Neuron (in vitro differentiated cells): Measurements from ENCODE around the gene GAL.

Source experiments
- H2AFZ ChIP-seq: one replicate; pipeline ENCODE4 v1.6.1; 2013; ENCODE audit warnings: low read depth, mild to moderate bottlenecking, inconsistent platforms, low read length, moderate library complexity
- H3K27me3 ChIP-seq: one replicate; pipeline ENCODE4 v1.6.1; 2013; ENCODE audit warnings: low read length; ENCODE audit not compliant: insufficient read depth
- H3K36me3 ChIP-seq: one replicate; pipeline ENCODE4 v1.6.1; 2013; ENCODE audit warnings: low read length; ENCODE audit not compliant: insufficient read depth
- H3K4me1 ChIP-seq: one replicate; pipeline ENCODE4 v1.6.1; 2013; ENCODE audit warnings: low read length; ENCODE audit not compliant: insufficient read depth
- H3K4me3 ChIP-seq: 2 replicates; pipeline ENCODE4 v1.5.1; 2013; ENCODE audit warnings: mild to moderate bottlenecking, low read length, moderate library complexity
- H3K9me3 ChIP-seq: one replicate; pipeline ENCODE4 v1.6.1; 2013; ENCODE audit warnings: low read length

The GAL gene

DNA sequence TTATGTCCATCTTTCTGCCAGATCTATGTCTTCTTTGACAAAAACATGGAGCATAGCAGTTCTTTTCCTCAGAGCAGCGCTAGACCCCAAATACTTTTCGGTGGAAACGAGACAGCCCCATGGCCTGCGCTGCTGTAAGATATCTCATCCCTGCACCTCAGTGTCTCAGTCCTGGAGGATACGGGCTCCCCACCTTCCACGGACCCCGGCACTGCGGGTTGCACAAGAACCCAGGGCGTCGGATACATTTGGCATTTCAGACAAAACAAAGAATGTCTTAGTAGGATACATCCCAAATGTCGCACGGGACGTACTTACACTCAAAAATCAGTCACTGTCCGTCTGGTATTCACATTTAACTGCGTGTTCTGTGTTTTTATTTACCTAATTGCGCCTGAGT lies 9.9 kb upstream of the GAL start:
- H3K36me3 ChIP-seq, result no peaks in the 10 kb centered on the region
- no peak overlapping the region for H3K4me3 ChIP-seq
- H3K9me3 ChIP-seq, result peaks cover 5% of the 10 kb centered on the region
- H3K4me1 ChIP-seq, result no peaks in the 10 kb centered on the region
- no peaks in the 10 kb centered on the region for H3K27me3 ChIP-seq
- H2AFZ ChIP-seq, result no peak overlapping the region

DNA sequence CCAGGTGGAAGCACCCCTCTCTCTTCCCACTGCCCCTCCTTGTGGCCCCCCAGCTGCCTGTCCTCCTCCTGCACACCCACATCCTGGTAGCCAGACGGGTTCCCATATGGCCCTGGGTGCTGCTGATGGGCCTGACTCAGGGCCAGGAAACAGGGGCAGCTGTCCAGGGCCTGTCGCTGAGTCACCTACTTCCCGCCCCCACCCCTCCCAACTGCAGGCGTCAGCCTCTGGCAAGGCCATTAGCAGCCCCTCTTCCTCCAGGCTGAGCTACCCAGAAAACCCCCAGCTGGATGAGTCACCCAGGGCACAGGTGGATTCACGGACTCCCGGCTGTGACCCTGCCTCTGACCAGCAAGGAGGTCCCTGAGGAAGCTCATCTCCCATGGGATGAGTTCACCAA lies 6.9 kb upstream of the GAL start:
- Histone ChIP-seq H3K9me3 (peaks cover 3% of the 10 kb centered on the region), H3K4me3 (no peak overlapping the region), H3K36me3 (no peaks in the 10 kb centered on the region), H3K4me1 (no peaks in the 10 kb centered on the region), H2AFZ (no peak overlapping the region), H3K27me3 (peaks cover 8% of the 10 kb centered on the region)

GRCh38 chr11:68678031-68678441 lies 6.3 kb upstream of the GAL start:
- H3K36me3 ChIP-seq, result no peaks in the 10 kb centered on the region
- no peak overlapping the region for H2AFZ ChIP-seq
- H3K4me1 ChIP-seq, result no peaks in the 10 kb centered on the region
- H3K4me3 ChIP-seq, result no peak overlapping the region
- peaks cover 3% of the 10 kb centered on the region for H3K9me3 ChIP-seq
- peaks cover 14% of the 10 kb centered on the region for H3K27me3 ChIP-seq

GRCh38 chr11:68680541-68681231 lies 3.7 kb upstream of the GAL start:
- peaks cover 40% of the 10 kb centered on the region for H3K27me3 ChIP-seq
- no peak overlapping the region for H3K4me3 ChIP-seq

GRCh38 chr11:68682531-68682961 lies 1.8 kb upstream of the GAL start:
- H3K36me3 ChIP-seq, result no peaks in the 10 kb centered on the region
- H3K4me3 ChIP-seq, result no peak overlapping the region
- no peaks in the 10 kb centered on the region for H3K4me1 ChIP-seq
- H3K9me3 ChIP-seq, result peaks cover 3% of the 10 kb centered on the region
- H2AFZ ChIP-seq, result no peak overlapping the region
- H3K27me3 ChIP-seq, result peaks cover 59% of the 10 kb centered on the region

More at GRCh38 chr11:68680541-68681231, 3.7 kb upstream of the GAL start:
- Histone ChIP-seq H3K4me1 (no peaks in the 10 kb centered on the region), H2AFZ (no peak overlapping the region), H3K36me3 (no peaks in the 10 kb centered on the region), H3K9me3 (peaks cover 3% of the 10 kb centered on the region)

- no peak overlapping the region for H2AFZ ChIP-seq
- peaks cover 64% of the 10 kb centered on the region for H3K27me3 ChIP-seq
These were observed 1.2 kb upstream of the GAL start for GRCh38 chr11:68683121-68683520.

GRCh38 chr11:68683536-68684384 lies 584 bp upstream of the GAL start:
- H3K36me3 ChIP-seq, result no peaks in the 10 kb centered on the region
- H3K9me3 ChIP-seq, result peaks cover 3% of the 10 kb centered on the region
- H3K27me3 ChIP-seq, result peaks cover 67% of the 10 kb centered on the region

More at GRCh38 chr11:68683121-68683520, 1.2 kb upstream of the GAL start:
- no peaks in the 10 kb centered on the region for H3K36me3 ChIP-seq
- peaks cover 3% of the 10 kb centered on the region for H3K9me3 ChIP-seq
- no peak overlapping the region for H3K4me3 ChIP-seq
- no peaks in the 10 kb centered on the region for H3K4me1 ChIP-seq

DNA sequence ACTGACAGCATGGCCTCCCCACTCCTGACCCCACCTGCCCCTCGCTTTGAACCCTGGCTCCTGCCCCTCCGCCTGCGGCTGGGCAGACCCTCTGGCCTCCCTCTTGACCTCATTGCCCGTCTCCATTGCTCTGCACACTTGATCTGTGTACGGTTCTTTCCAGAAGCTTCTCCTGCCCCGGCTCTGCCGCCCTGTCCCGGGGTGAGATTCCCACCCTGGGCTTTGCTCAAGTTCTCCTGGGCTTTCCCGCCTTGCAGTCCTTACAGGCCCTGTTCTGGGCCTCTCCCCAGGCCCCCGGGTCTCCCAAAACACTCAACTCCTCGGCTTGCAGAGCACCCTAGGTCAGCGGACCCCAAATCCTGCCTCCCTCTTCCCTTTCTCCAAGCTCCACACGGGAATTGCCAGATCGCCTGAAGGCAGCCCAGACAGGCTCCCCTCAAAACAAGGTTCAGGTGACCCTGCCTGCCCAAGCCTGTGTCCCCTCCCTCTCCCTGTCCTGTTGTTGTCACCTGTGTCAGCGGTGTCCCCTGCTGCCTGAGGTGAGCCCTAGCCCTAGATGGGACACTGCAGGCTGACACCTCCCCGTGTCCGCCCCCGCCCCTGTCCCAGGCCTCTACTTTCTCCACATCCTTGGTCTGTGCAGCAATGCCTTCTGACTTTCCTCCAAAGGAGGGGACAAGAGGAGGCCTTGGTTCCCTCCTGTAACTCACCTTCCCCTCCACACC lies 1.5 kb downstream of the GAL start:
- no peak overlapping the region for H2AFZ ChIP-seq

More at GRCh38 chr11:68683536-68684384, 584 bp upstream of the GAL start:
- no peak overlapping the region for H2AFZ ChIP-seq
- no peak overlapping the region for H3K4me3 ChIP-seq
- no peaks in the 10 kb centered on the region for H3K4me1 ChIP-seq

GRCh38 chr11:68686486-68686885 lies 2.1 kb downstream of the GAL start:
- no peaks in the 10 kb centered on the region for H3K36me3 ChIP-seq
- no peak overlapping the region for H2AFZ ChIP-seq
- H3K4me1 ChIP-seq, result no peaks in the 10 kb centered on the region
- no peak overlapping the region for H3K4me3 ChIP-seq
- H3K27me3 ChIP-seq, result peaks cover 89% of the 10 kb centered on the region
- H3K9me3 ChIP-seq, result no peaks in the 10 kb centered on the region

More for the DNA sequence above, 1.5 kb downstream of the GAL start:
- no peaks in the 10 kb centered on the region for H3K36me3 ChIP-seq
- H3K4me3 ChIP-seq, result no peak overlapping the region
- H3K9me3 ChIP-seq, result no peaks in the 10 kb centered on the region
- no peaks in the 10 kb centered on the region for H3K4me1 ChIP-seq
- H3K27me3 ChIP-seq, result peaks cover 85% of the 10 kb centered on the region

DNA sequence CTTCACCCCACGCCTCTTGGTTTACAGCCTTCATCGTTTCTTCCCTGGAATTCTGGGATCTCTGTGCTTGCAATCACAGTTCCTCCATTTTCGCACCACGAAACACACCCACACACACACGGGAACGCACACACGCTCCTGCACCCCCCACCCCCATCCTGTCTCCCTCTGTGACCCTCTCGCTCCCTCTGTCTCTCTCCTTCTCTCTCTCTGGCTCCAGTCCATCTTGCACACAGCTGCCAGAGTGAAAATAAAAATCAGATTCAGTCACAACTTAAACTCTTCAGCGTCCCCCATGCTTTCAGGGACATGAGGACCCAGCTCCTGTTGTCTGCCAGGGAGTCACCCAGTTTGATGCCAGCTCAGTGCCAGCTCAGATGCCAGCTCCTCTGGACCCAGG lies 3.0 kb downstream of the GAL start:
- H3K9me3 ChIP-seq, result no peaks in the 10 kb centered on the region
- H3K4me1 ChIP-seq, result no peaks in the 10 kb centered on the region
- H3K36me3 ChIP-seq, result no peaks in the 10 kb centered on the region
- peaks cover 85% of the 10 kb centered on the region for H3K27me3 ChIP-seq
- no peak overlapping the region for H2AFZ ChIP-seq
- H3K4me3 ChIP-seq, result no peak overlapping the region

GRCh38 chr11:68687986-68688385 lies 3.6 kb downstream of the GAL start:
- no peaks in the 10 kb centered on the region for H3K4me1 ChIP-seq
- H2AFZ ChIP-seq, result no peak overlapping the region
- H3K27me3 ChIP-seq, result peaks cover 82% of the 10 kb centered on the region
- no peaks in the 10 kb centered on the region for H3K36me3 ChIP-seq
- H3K9me3 ChIP-seq, result no peaks in the 10 kb centered on the region
- no peak overlapping the region for H3K4me3 ChIP-seq

DNA sequence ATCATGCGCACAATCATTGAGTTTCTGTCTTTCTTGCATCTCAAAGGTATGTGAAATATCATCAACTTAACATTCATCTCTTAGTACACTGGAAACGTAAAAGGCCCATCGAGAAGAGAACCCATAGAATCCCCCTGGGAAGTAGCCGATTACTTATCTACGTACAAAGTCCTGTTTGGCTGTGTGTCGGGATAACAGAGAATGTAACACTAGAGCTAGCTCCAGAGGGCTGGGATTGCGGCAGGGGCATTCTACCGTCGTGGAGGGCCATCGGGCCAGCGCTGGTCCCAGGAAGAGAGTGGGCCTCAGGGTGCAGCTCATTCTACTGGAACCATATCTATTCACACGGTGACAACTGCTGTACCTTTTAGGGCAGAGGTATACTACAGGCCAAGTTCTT lies 4.5 kb downstream of the GAL start:
- H2AFZ ChIP-seq, result no peak overlapping the region
- H3K36me3 ChIP-seq, result no peaks in the 10 kb centered on the region
- no peaks in the 10 kb centered on the region for H3K9me3 ChIP-seq
- no peaks in the 10 kb centered on the region for H3K4me1 ChIP-seq
- H3K4me3 ChIP-seq, result no peak overlapping the region
- peaks cover 82% of the 10 kb centered on the region for H3K27me3 ChIP-seq
